DND-41 (cell line): ENCODE measurements around the gene BTBD17.

Experiments
- ATAC-seq: fragments of 200-7000 bp; cut with Tn5 transposase; 3 replicates; pipeline ENCODE4 v1.9.1; 2021; ENCODE audit warnings: low read depth; ENCODE audit not compliant: insufficient read depth
- DNase-seq: peaks from one replicate; pipeline ENCODE4 v3.0.0-alpha.2; 2020
- H2AFZ ChIP-seq: 2 replicates; pipeline ENCODE4 v1.6.0; 2012; ENCODE audit warnings: low read depth, low read length
- H3K27ac ChIP-seq: 2 replicates; pipeline ENCODE4 v1.5.1; 2012; ENCODE audit warnings: low read length, inconsistent platforms
- H3K27me3 ChIP-seq: fragments of 200-600 bp; sonication (generic); 2 replicates; pipeline ENCODE4 v1.6.0; 2012; ENCODE audit warnings: low read length, mild to moderate bottlenecking, inconsistent platforms; ENCODE audit not compliant: insufficient read depth, poor library complexity
- H3K36me3 ChIP-seq: 2 replicates; pipeline ENCODE4 v1.5.1; 2012; ENCODE audit warnings: low read length, inconsistent platforms; ENCODE audit not compliant: insufficient read depth
- H3K4me1 ChIP-seq: 2 replicates; pipeline ENCODE4 v1.5.1; 2012; ENCODE audit warnings: mild to moderate bottlenecking, low read length; ENCODE audit not compliant: insufficient read depth
- H3K4me2 ChIP-seq: 2 replicates; pipeline ENCODE4 v1.6.0; 2012; ENCODE audit warnings: mild to moderate bottlenecking, moderate library complexity, low read length, inconsistent platforms; ENCODE audit not compliant: insufficient read depth
- H3K4me3 ChIP-seq, 2 experiments: fragments of 200-600 bp in 1 of 2; shearing (Covaris generic) in 1 of 2; 2 replicates each; pipeline ENCODE4 v1.5.1; 2012 to 2016; ENCODE audit warnings: inconsistent platforms in 2 of 2, low read length in 2 of 2, mild to moderate bottlenecking in 2 of 2, low read depth in 1 of 2, moderate library complexity in 1 of 2
- H3K79me2 ChIP-seq: 2 replicates; pipeline ENCODE4 v1.6.0; 2012; ENCODE audit warnings: low read length, inconsistent platforms; ENCODE audit not compliant: insufficient read depth
- H3K9ac ChIP-seq: 2 replicates; pipeline ENCODE4 v1.6.0; 2012; ENCODE audit warnings: low read depth, mild to moderate bottlenecking, inconsistent platforms, low read length, moderate library complexity
- H3K9me3 ChIP-seq: 2 replicates; pipeline ENCODE4 v1.5.1; 2012; ENCODE audit warnings: low read length, moderate library complexity, mild to moderate bottlenecking, inconsistent platforms; ENCODE audit not compliant: insufficient read depth, severe bottlenecking
- H4K20me1 ChIP-seq: 2 replicates; pipeline ENCODE4 v1.6.0; 2012; ENCODE audit warnings: low read length; ENCODE audit not compliant: insufficient read depth
- EZH2 ChIP-seq: IDR thresholded peaks from 3 replicates; pipeline ENCODE4 v1.6.1; 2012; ENCODE audit warnings: borderline replicate concordance, low read depth, mild to moderate bottlenecking, moderate library complexity, low read length, inconsistent platforms; ENCODE audit not compliant: severe bottlenecking
- TF ChIP-seq, protein P1 (sequence below): IDR thresholded peaks from 2 replicates; pipeline ENCODE4 v1.5.1; 2012; ENCODE audit warnings: borderline replicate concordance, low read length, moderate library complexity, mild to moderate bottlenecking; ENCODE audit not compliant: poor library complexity, severe bottlenecking; ENCODE audit errors: extremely low read depth

Gene BTBD17

GRCh38 chr17:74309902-74310301 is 51.8 kb downstream of the BTBD17 start:
- H3K36me3 ChIP-seq = no peaks in the 10 kb centered on the region
- H3K27ac ChIP-seq = no peak overlapping the region
- H3K4me1 ChIP-seq = no peaks in the 10 kb centered on the region
- H3K9me3 ChIP-seq = peaks cover 3% of the 10 kb centered on the region
- H4K20me1 ChIP-seq = no peaks in the 10 kb centered on the region
- TF ChIP-seq, protein P1, sequence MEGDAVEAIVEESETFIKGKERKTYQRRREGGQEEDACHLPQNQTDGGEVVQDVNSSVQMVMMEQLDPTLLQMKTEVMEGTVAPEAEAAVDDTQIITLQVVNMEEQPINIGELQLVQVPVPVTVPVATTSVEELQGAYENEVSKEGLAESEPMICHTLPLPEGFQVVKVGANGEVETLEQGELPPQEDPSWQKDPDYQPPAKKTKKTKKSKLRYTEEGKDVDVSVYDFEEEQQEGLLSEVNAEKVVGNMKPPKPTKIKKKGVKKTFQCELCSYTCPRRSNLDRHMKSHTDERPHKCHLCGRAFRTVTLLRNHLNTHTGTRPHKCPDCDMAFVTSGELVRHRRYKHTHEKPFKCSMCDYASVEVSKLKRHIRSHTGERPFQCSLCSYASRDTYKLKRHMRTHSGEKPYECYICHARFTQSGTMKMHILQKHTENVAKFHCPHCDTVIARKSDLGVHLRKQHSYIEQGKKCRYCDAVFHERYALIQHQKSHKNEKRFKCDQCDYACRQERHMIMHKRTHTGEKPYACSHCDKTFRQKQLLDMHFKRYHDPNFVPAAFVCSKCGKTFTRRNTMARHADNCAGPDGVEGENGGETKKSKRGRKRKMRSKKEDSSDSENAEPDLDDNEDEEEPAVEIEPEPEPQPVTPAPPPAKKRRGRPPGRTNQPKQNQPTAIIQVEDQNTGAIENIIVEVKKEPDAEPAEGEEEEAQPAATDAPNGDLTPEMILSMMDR = no peak
- TF ChIP-seq EZH2 = no peak
- no peak overlapping the region for H3K9ac ChIP-seq
- H2AFZ ChIP-seq = no peak overlapping the region
- H3K79me2 ChIP-seq = no peaks in the 10 kb centered on the region
- H3K4me3 ChIP-seq = no peak overlapping the region
- no peaks in the 10 kb centered on the region for H3K27me3 ChIP-seq
- H3K4me2 ChIP-seq = no peak overlapping the region
- no peak for ATAC-seq
- no peak for DNase-seq

DNA sequence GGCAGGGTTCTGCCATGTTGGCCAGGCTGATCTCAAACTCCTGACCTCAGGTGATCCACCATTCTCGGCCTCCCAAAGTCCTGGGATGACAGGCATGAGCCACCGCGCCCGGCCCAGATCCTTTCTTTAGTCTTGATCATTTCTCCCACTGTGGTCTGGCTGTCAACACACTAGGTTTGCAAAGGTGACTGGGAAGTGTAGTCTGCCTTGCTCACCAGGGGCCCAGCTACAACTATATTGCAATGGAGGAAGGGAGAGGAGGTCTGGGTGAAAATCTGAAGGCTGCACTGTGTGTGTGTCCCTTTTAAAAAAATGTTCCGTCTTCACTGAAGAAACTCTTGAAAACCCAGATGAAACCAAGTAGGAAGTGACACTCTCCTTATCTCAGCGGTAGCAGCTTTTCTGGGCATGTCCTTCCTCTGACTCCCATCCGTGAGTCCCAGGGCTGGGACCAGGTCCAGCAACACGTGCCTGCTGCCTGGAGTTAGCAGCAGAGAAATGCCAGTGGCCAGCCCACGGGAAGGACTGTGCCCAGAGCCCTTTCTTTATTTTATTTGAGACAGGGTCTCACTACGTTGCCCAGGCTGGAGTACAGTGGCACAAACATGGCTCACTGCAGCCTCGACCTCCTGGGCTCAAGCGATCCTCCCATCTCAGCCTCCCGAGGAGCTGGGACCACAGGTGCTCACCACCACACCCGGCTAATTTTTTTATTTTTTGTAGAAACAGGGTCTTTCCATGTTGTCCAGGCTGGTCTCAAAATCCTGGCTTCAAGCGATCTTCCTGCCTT is 53.5 kb downstream of the BTBD17 start:
- Histone ChIP-seq H3K79me2 (no peaks in the 10 kb centered on the region), H3K27me3 (no peaks in the 10 kb centered on the region), H3K9me3 (peaks cover 3% of the 10 kb centered on the region), H3K27ac (no peak overlapping the region), H3K4me3 (no peak overlapping the region), H2AFZ (no peak overlapping the region), H3K36me3 (no peaks in the 10 kb centered on the region), H3K4me2 (no peak overlapping the region), H3K4me1 (no peaks in the 10 kb centered on the region), H4K20me1 (no peaks in the 10 kb centered on the region), H3K9ac (no peak overlapping the region)
- TF ChIP-seq, protein P1 = no peak
- TF ChIP-seq EZH2 = no peak
- ATAC-seq (no peak), DNase-seq (no peak)
